Mesodermal cell (in vitro differentiated cells): ENCODE results near the gene TLE7. TPM values are rescaled to one million over a fixed set of nuclear protein-coding genes. Genes with fewer than 3 reads are reported as not detected.

ENCODE experiments used
- H3K27ac ChIP-seq: 2 replicates; pipeline ENCODE4 v1.7.0; 2013; ENCODE audit warnings: mild to moderate bottlenecking, low read depth, low read length, moderate library complexity; ENCODE audit not compliant: severe bottlenecking
- H3K36me3 ChIP-seq: 2 replicates; pipeline ENCODE4 v1.7.1; 2013; ENCODE audit warnings: mild to moderate bottlenecking, low read length, moderate library complexity; ENCODE audit not compliant: control insufficient read depth, insufficient read depth
- H3K4me1 ChIP-seq: one replicate; pipeline ENCODE4 v1.7.1; 2013; ENCODE audit warnings: mild to moderate bottlenecking, low read length; ENCODE audit not compliant: insufficient read depth, control insufficient read depth, poor library complexity, severe bottlenecking
- H3K4me3 ChIP-seq: 2 replicates; pipeline ENCODE4 v1.7.0; 2013; ENCODE audit warnings: low read length, control low read depth, mild to moderate bottlenecking; ENCODE audit not compliant: insufficient read depth, poor library complexity, severe bottlenecking; ENCODE audit errors: extremely low read depth
- H3K9me3 ChIP-seq: 2 replicates; pipeline ENCODE4 v1.7.1; 2013; ENCODE audit warnings: mild to moderate bottlenecking, low read length, moderate library complexity; ENCODE audit not compliant: control insufficient read depth
- WGBS, 2 experiments: methylation state at CpG; one replicate each; pipeline ENCODE4 v1.1.5; 2013; ENCODE audit warnings: missing lambda C conversion rate in 2 of 2; ENCODE audit not compliant: insufficient coverage in 2 of 2; 5-methylcytosine and 5-hydroxymethylcytosine counted together
- polyA plus RNA-seq, 2 experiments: library from polyadenylated mRNA; stranded (reverse); fragments of 50-300 nt; gene quantifications; one replicate each; pipeline ENCODE4 v1.2.3, GENCODE V29; 2013

Gene TLE7
- polyA plus RNA-seq (2013, experiment 1 of 2): not detected
- not detected for polyA plus RNA-seq (2013, experiment 2 of 2)

DNA sequence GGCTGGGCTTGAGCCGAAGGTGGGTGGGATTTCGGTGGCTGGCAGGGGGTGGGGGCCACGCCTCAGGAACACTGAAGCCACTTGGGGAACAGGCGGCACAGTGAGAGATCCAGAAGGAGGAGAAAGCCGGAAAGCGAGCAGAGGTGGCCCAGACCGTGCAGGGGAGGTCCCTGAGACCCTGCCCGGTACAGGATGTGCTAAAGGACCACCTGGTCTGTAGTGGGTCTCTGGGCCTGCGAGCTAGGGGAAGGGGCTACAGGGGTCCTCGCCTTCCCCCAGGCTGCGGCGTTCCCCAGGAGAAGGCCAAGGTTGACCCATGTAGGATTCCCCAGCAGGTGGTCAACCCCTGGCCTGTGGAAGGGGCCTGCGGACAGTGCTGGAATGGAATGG, at the start of gene TLE7:
Gene TLE7, minus strand, starts transcription at position 4 of the 390 bp plus-strand sequence. CDS start 8,730 bp downstream, outside the sequence.
- no peaks in the 10 kb centered on the region for H3K4me1 ChIP-seq
- WGBS, 2 experiments: 94 to 95% methylated on average over 4 to 12 of the region's 13 CpGs
- H3K4me3 ChIP-seq: no peak within 1 kb of the TSS
- H3K27ac ChIP-seq: no peak within 1 kb of the TSS
- H3K36me3 ChIP-seq: no peaks in the 10 kb centered on the region
- H3K9me3 ChIP-seq: peaks cover 17% of the 10 kb centered on the region

DNA sequence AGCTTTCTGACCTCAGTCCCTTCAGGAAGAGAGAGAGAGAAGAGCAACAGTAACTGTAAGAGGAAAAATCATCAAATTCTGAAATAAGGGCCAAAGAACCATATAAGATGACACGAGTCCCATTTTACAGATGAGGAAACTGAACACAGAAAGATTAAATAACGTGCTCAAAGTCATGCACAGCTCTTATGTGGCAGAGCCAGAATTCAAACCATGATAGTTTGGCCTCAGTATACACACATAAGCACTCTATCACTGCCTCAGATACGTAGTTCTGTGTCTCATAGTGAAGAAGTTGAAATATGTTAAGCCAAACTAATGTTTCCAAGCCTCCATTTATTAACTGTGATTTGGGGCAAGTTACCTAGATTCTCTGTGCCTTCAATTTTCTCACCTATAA, 49.2 kb upstream of the TLE7 start:
- Histone ChIP-seq H3K9me3 (no peaks in the 10 kb centered on the region), H3K36me3 (no peaks in the 10 kb centered on the region), H3K4me3 (no peak overlapping the region), H3K27ac (no peak overlapping the region), H3K4me1 (no peaks in the 10 kb centered on the region)
- WGBS, 2 experiments: 51 to 58% methylated on average over 2 of the region's 3 CpGs

DNA sequence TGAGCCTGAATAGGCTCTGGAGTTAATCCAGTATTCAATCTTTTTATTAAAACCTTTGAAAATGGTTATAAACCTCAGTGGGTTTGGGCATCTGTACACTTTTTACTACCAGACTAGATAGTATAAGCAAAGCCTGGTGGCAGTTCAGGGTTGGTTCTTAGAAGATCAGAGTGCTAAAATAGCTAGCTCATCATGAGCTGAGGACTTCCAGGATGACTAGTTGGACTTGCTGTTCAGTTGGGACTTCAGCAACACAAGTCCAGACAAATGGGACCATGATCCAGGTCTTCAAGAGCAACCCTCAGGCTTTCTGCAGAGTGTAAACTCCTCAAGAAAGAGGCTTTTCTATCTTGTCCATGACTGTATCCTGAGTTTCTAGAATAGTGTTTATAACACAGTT, 48.5 kb upstream of the TLE7 start:
- H3K27ac ChIP-seq: no peak overlapping the region
- no peaks in the 10 kb centered on the region for H3K4me1 ChIP-seq
- no peaks in the 10 kb centered on the region for H3K36me3 ChIP-seq
- H3K4me3 ChIP-seq: no peak overlapping the region
- no peaks in the 10 kb centered on the region for H3K9me3 ChIP-seq

DNA sequence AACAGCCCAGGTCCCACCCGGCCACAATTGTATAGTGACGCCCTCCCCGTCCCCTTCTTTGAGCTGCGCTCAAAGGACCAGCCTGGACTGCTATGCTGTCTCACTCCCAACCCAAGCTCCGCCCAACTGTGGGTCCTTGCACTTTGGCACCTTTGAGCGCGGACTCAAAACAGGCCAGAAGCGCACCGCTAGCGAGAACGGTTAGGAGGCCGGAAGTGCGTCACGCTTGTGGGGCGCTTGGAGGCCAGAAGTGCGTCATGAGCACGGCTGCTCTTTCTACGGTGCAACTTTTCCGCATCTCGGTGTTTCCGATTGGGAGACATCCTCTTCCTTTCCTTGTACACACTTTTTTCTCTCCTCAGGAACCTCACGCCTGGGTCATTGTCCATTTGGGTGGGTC, 47.3 kb upstream of the TLE7 start, which contains the start of gene ZNF19:
Gene ZNF19, minus strand, starts transcription at position 203 of the 400 bp plus-strand sequence. CDS start 7,210 bp downstream, outside the sequence.
- Histone ChIP-seq H3K36me3 (no peaks in the 10 kb centered on the region), H3K9me3 (no peaks in the 10 kb centered on the region), H3K27ac (no peak within 1 kb of the TSS), H3K4me3 (no peak within 1 kb of the TSS), H3K4me1 (no peaks in the 10 kb centered on the region)
- WGBS, 2 experiments: 91 to 93% methylated on average over 15 to 19 of the region's 22 CpGs

DNA sequence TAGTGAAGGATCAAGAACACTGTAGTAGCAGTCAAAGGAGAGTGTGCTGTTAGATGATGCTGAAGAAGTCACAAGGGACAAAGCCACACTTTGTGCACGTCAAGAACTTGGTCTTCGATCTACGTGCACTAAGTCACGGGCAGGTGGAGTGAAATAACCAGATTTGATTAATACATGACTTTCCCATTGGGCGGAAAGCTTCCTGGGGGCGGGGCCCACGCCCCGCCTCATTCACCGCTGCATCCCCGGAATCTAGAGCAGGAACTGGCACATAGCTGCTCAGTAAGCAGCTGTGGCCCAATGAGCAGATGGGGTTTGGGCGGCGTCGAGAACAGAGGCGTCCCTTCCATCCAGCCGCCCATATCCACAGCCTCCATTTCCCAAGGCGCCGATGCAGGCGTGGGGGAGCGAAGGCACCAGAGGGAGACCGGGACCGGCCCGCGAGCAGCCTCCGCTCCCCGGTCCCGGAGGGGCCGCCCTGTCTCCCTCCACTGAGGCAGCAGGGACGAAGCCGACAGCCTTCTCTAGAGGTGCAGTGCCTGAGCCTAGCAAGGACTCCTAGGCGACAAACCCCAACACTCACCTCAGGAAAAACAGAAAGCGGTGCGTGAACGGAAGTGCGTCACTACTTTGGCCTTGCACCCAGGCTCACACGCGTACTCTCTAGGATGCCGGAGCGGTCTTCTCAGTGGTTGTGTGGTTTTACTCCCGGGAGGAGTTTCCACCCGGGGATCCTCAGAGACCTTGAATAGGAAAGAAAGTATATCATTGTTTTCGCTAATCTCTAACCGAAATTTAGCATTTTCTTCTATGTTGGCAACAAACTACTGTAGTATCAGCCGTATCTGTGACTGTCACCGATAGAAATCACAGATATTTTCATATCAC, 42.4 kb upstream of the TLE7 start:
- Histone ChIP-seq H3K36me3 (no peaks in the 10 kb centered on the region), H3K4me1 (no peaks in the 10 kb centered on the region), H3K27ac (peak overlapping the region; percentile 91), H3K9me3 (no peaks in the 10 kb centered on the region), H3K4me3 (peak overlapping the region; percentile 76)
- 2 to 3% methylated on average over 36 to 37 of the region's 44 CpGs for WGBS, 2 experiments

DNA sequence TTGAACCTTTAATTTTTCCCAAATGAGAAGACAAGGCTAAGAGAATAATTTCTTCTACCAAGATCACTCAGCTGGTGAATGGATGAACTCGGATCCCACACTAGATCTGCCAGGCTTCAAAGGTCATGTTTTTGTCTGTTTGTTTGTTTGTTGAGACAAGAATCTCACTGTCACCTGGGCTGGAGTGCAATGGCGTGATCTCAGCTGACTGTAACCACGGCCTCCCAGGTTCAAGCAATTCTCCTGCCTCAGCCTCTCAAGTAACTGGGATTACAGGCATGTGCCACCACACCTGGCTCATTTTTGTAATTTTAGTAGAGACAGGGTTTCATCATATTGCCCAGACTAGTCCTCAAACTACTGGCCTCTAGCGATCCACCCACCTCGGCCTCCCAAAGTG, 40.7 kb upstream of the TLE7 start:
- Histone ChIP-seq H3K9me3 (no peaks in the 10 kb centered on the region), H3K27ac (no peak overlapping the region), H3K4me3 (no peak overlapping the region), H3K36me3 (peaks cover 12% of the 10 kb centered on the region), H3K4me1 (no peaks in the 10 kb centered on the region)
- whole genome bisulfite sequencing, 2 experiments: 68 to 84% methylated on average over 3 to 4 of the region's 5 CpGs

DNA sequence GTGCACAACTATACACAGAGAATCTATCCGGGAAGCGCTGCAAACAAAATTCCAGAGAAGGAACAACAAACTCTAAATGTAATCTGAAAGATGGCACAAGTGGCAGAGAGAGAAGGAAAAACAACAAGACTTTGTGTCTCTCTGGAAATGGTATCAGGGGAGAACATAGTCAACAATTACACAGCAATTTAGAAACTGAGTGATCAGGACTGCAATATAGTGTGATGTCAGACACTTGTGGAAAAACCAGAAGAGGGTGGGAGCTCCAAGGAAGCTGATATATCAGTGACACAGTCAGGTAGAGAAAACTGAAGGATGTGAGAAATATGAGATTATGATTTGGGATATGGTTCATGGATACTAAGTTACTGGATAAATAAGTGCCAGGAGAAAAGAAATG, 39.1 kb upstream of the TLE7 start:
- Histone ChIP-seq H3K4me1 (no peaks in the 10 kb centered on the region), H3K36me3 (peaks cover 26% of the 10 kb centered on the region)
- WGBS, 2 experiments: 60 to 93% methylated on average over 1 to 2 of the region's 2 CpGs

DNA sequence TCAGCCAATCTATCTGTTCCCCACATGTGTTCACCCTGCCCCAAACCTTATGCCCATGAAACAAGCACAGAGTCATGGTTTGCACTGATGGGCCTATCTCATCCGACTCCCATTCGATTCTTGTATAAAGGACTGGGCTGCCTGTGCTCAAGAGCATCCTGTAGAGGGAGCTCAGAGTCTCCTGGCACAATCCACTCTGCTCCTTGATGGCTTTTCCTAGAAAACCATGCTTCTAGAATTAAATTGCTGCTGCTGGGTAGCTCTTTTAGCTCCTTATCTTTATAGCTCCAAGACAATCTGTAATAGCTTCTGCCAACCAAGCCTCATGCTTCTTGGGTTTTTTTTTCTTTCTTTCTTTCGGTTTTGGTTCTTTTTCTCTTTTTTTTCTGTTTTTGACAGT, 37.6 kb upstream of the TLE7 start:
- H3K4me3 ChIP-seq: no peak overlapping the region
- no peaks in the 10 kb centered on the region for H3K9me3 ChIP-seq
- H3K4me1 ChIP-seq: peaks cover 4% of the 10 kb centered on the region
- no peak overlapping the region for H3K27ac ChIP-seq
- 47 to 67% methylated on average over 3 of the region's 3 CpGs for WGBS, 2 experiments
- peaks cover 35% of the 10 kb centered on the region for H3K36me3 ChIP-seq

More for the DNA sequence above, 39.1 kb upstream of the TLE7 start:
- Histone ChIP-seq H3K9me3 (no peaks in the 10 kb centered on the region), H3K4me3 (no peak overlapping the region), H3K27ac (no peak overlapping the region)

DNA sequence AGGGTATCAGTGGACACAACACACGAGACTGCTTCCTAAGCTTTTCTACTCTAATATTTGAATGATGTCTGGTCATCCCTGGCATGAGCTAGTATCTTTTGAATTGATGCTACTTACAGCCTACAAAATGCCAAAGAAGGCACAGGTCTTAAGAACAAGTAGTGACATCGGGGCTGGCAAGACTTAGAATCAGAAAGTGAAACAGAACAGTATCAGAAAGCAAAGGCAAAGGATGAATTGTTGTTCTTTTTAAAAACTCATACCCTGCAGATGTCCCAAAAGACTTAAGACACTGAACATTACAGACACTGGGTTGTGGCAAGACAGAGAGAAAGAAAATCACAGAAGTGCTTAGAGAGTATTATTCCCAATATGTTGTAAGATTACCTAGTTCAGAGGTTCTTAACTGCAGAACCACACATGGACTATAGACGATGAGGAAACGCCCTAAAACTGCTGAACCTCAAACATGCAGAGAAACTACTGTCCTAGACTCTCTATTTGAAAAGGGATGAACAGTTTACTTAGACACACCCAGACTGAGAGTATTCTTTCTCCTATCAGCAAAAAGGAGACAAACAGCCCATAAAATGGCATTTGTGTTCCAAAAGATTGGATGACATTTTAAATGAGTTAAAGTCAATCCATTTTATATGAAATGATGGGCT, 34.7 kb upstream of the TLE7 start:
- Histone ChIP-seq H3K4me1 (peaks cover 17% of the 10 kb centered on the region), H3K27ac (no peak overlapping the region), H3K9me3 (no peaks in the 10 kb centered on the region), H3K36me3 (peaks cover 35% of the 10 kb centered on the region), H3K4me3 (no peak overlapping the region)
- 80 to 88% methylated on average over 1 to 4 of the region's 4 CpGs for WGBS, 2 experiments

DNA sequence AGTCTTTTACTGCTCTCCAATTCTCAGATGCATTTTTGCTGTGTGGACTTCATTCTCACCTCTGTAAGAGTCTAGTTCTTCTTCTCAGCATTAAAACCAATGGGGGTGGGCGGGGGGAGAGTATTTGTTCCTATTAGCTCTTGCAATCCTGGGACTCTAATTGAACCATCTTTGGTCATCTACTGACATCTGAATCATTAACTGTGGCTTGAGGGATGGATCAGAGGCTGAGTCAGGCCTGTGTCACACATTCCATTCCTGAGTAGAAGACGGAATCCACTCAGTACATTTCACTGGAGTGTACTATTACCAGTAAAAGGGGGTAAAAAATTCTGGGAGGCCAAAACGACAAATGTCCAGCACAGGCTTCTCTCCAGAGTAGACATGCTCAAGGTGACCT, 33.0 kb upstream of the TLE7 start:
- no peak overlapping the region for H3K4me3 ChIP-seq
- H3K4me1 ChIP-seq: peaks cover 17% of the 10 kb centered on the region
- H3K9me3 ChIP-seq: no peaks in the 10 kb centered on the region
- WGBS, 2 experiments: no CpG with 5 or more reads among the region's 3 CpGs
- H3K27ac ChIP-seq: peak overlapping the region; percentile 43
- H3K36me3 ChIP-seq: peaks cover 35% of the 10 kb centered on the region

DNA sequence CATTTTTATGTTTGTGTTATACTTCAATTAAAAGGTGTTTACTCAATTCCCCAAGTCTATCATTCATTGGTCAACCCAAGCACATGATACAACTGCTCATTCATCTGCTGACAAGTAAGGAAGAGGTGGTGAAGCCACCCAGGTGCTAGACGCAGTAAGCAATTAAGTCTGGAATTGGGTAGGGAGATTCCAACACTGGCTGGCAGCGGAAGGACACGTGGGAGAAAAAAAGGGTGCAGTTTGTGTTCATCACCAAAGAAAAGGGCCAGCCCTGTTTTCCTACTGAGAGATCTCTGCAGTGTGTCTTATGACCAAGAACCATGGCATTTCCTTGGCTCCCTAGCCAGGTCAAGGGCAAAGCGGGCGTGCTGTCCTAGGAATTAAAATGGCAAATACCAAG, 32.0 kb upstream of the TLE7 start:
- Histone ChIP-seq H3K4me3 (no peak overlapping the region), H3K27ac (no peak overlapping the region), H3K4me1 (peaks cover 17% of the 10 kb centered on the region), H3K9me3 (no peaks in the 10 kb centered on the region), H3K36me3 (peaks cover 35% of the 10 kb centered on the region)
- WGBS, 2 experiments: 93 to 100% methylated on average over 3 of the region's 5 CpGs
